Activated T-cell treated with anti-CD3 and anti-CD28 coated beads, Interleukin-2, amount 50 U/mL, for 48 hours (primary cell): ENCODE data around the gene KCNK3.
"Not testable (repeated sequence)": the region's sequence is repeated elsewhere in the genome, so short reads cannot be mapped to it uniquely, and the experiment has no call there.

Source experiments
- DNase-seq, 2 experiments: peaks; one replicate each; pipeline ENCODE4 v3.0.0-alpha.2; 2020

KCNK3 gene

GRCh38 chr2:26692279-26692896 is at the start of gene KCNK3:
Gene KCNK3, plus strand, starts transcription at chr2:26692722. Its CDS starts 154 bp downstream, at chr2:26692876.
- DNase-seq: peak; percentile 28 to 52

GRCh38 chr2:26644188-26644835 is 48.2 kb upstream of the KCNK3 start:
- DNase-seq: no peak

GRCh38 chr2:26645762-26646161 is 46.8 kb upstream of the KCNK3 start:
- DNase-seq: no peak

- DNase-seq: no peak
Measured at GRCh38 chr2:26646986-26647672, 45.4 kb upstream of the KCNK3 start.

GRCh38 chr2:26647981-26648380 is 44.5 kb upstream of the KCNK3 start:
- no peak for DNase-seq

GRCh38 chr2:26648516-26648915 is 44.0 kb upstream of the KCNK3 start:
- DNase-seq: no peak

GRCh38 chr2:26649322-26649721 is 43.2 kb upstream of the KCNK3 start:
- no peak for DNase-seq

GRCh38 chr2:26649992-26650712 is 42.4 kb upstream of the KCNK3 start:
- DNase-seq: no peak

GRCh38 chr2:26650713-26651469 is 41.6 kb upstream of the KCNK3 start:
- no peak for DNase-seq

GRCh38 chr2:26651470-26651771 is 41.1 kb upstream of the KCNK3 start:
- no peak for DNase-seq

- no peak for DNase-seq
Measured at GRCh38 chr2:26651799-26652198, 40.7 kb upstream of the KCNK3 start.

GRCh38 chr2:26652361-26653041 is 40.0 kb upstream of the KCNK3 start:
- no peak for DNase-seq

GRCh38 chr2:26653207-26654060 is 39.1 kb upstream of the KCNK3 start:
- DNase-seq: no peak

- DNase-seq: no peak
Measured at GRCh38 chr2:26654061-26654340, 38.5 kb upstream of the KCNK3 start.

GRCh38 chr2:26655120-26655519 is 37.4 kb upstream of the KCNK3 start:
- DNase-seq: not testable (repeated sequence)

- no peak for DNase-seq
Measured at GRCh38 chr2:26655611-26656195, 36.8 kb upstream of the KCNK3 start.

- no peak for DNase-seq
Measured at GRCh38 chr2:26657265-26657664, 35.3 kb upstream of the KCNK3 start.

- no peak for DNase-seq
Measured at GRCh38 chr2:26658691-26659346, 33.7 kb upstream of the KCNK3 start.

- no peak for DNase-seq
Measured at GRCh38 chr2:26660363-26660962, 32.1 kb upstream of the KCNK3 start.

- DNase-seq: not testable (repeated sequence)
Measured at GRCh38 chr2:26665296-26665695, 27.2 kb upstream of the KCNK3 start.
